ENCODE measurements around the gene SUGCT. TPM values are rescaled to one million over a fixed set of nuclear protein-coding genes. Genes with fewer than 3 reads are reported as not detected.

SUGCT gene
- total RNA-seq, 1 experiment from 2014 or later, result 5.4 TPM

DNA sequence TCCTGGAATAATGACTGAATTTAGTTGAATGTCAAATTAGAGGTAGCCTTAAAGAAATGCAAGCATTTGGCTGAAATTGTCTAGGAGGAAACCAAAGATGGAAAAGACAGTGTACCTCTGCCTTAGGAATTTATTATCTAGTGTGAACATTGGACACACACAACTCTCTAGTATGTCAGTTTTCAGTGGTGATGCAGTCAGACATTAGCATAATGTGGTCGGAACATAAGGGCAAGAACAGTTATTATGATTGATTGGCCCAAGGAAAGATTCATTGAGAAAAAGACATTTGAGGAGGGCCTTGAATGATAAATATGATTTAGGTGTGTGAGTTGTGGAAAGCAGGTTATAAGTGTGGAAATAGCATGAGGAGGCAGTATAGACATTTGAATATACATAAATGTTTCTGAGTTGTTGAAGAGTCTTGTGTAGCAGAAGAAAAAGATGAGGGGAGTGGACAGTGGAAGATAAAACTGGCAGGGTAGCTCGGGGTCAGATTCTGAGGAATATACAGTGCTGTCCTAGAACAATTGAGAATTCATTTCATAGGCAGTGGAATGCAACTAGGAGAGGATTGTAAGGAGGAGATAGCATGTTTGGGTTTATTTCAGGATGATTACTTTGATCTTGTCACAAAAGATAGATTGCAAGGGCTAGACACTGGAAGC is 414.7 kb downstream of the SUGCT start:
- no peak overlapping the region for H3K23ac ChIP-seq (ENCODE audit: insufficient read length, low read depth, low read length)
- Mint-ChIP-seq H3K27me3 (ENCODE audit: low read depth) (no peaks in the 10 kb centered on the region), H3K9me3 (no peaks in the 10 kb centered on the region), H3K4me3 (no peak overlapping the region), H3K27ac (no peak overlapping the region), H3K36me3 (ENCODE audit: insufficient read depth in 1 of 3, low read depth in 3 of 3) (no peaks in the 10 kb centered on the region), H3K4me1 (peaks cover 6 to 8% of the 10 kb centered on the region in 2 experiments; a peak in 1 of 4 replicates)
- H3K56ac ChIP-seq (ENCODE audit: insufficient read length, low read depth, low read length), result no peak overlapping the region
- peaks cover 3% of the 10 kb centered on the region; the same call in 1 of the 2 replicates for H3K4me1 ChIP-seq (ENCODE audit: insufficient read depth, low read length)
- H3K4me2 ChIP-seq (ENCODE audit: insufficient read depth, insufficient read length, low read length), result no peak overlapping the region
- H4K91ac ChIP-seq (ENCODE audit: insufficient read length, low read depth, low read length), result no peak overlapping the region
- H3K79me1 ChIP-seq (ENCODE audit: insufficient read depth, low read depth, low read length, poor library complexity, severe bottlenecking), result no peaks in the 10 kb centered on the region
- H4K20me1 ChIP-seq (ENCODE audit: control insufficient read depth, insufficient read depth, insufficient read length), result no peaks in the 10 kb centered on the region
- H3K79me2 ChIP-seq (ENCODE audit: insufficient read depth, low read length), result no peaks in the 10 kb centered on the region
- no peak overlapping the region for H3K9ac ChIP-seq (ENCODE audit: extremely low read depth, insufficient read length, low read length)
- no peaks in the 10 kb centered on the region for H3K23me2 ChIP-seq (ENCODE audit: insufficient read length, low read depth, low read length, poor library complexity, severe bottlenecking)
- no peak overlapping the region for H3T11ph ChIP-seq (ENCODE audit: low read length)
- no CpG with 5 or more reads among the region's 2 CpGs for WGBS (ENCODE audit: extremely low coverage, insufficient read length, low lambda C conversion rate)
- H2BK120ac ChIP-seq (ENCODE audit: low read depth, low read length, poor library complexity, severe bottlenecking), result no peak overlapping the region
- H3K18ac ChIP-seq (ENCODE audit: insufficient read length, low read depth, low read length), result no peak overlapping the region
- no peak overlapping the region for H2BK12ac ChIP-seq (ENCODE audit: insufficient read length, low read depth, low read length)
- H2AFZ ChIP-seq (ENCODE audit: low read length), result no peak overlapping the region
- no peak overlapping the region for H4K5ac ChIP-seq (ENCODE audit: insufficient read length, low read depth, low read length)
- no peaks in the 10 kb centered on the region for H3K27me3 ChIP-seq (ENCODE audit: insufficient read depth, low read length)
- no peak overlapping the region for H2BK20ac ChIP-seq (ENCODE audit: low read depth, low read length, poor library complexity, severe bottlenecking)
- H2BK5ac ChIP-seq (ENCODE audit: insufficient read length, low read length), result no peak overlapping the region
- DNase-seq, result no peak
- no peaks in the 10 kb centered on the region for H3K9me3 ChIP-seq (ENCODE audit: control insufficient read depth, low read depth, low read length)
- TF ChIP-seq, protein P1, sequence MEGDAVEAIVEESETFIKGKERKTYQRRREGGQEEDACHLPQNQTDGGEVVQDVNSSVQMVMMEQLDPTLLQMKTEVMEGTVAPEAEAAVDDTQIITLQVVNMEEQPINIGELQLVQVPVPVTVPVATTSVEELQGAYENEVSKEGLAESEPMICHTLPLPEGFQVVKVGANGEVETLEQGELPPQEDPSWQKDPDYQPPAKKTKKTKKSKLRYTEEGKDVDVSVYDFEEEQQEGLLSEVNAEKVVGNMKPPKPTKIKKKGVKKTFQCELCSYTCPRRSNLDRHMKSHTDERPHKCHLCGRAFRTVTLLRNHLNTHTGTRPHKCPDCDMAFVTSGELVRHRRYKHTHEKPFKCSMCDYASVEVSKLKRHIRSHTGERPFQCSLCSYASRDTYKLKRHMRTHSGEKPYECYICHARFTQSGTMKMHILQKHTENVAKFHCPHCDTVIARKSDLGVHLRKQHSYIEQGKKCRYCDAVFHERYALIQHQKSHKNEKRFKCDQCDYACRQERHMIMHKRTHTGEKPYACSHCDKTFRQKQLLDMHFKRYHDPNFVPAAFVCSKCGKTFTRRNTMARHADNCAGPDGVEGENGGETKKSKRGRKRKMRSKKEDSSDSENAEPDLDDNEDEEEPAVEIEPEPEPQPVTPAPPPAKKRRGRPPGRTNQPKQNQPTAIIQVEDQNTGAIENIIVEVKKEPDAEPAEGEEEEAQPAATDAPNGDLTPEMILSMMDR (conservative IDR thresholded peaks at IDR 0.05), result no peak
- no peak overlapping the region for H3K14ac ChIP-seq (ENCODE audit: insufficient read depth, low read length)
- H4K8ac ChIP-seq (replicated peaks; ENCODE audit: insufficient read length, low read depth, low read length), result no peak overlapping the region
- no peak overlapping the region for H2BK15ac ChIP-seq (ENCODE audit: low read depth, low read length)
- no peak overlapping the region for H3K4ac ChIP-seq (ENCODE audit: low read depth, low read length)
- no peak overlapping the region for H2AK5ac ChIP-seq (ENCODE audit: insufficient read length, low read length)
- H3K27ac ChIP-seq (ENCODE audit: insufficient read length, low read depth, low read length), result no peak overlapping the region
